HCT116 (cell line): ENCODE results near the gene PHF21A. TPM values are rescaled to one million over a fixed set of nuclear protein-coding genes. Genes with fewer than 3 reads are reported as not detected.

ENCODE experiments used
- ATAC-seq: fragments of 200-7000 bp; cut with Tn5 transposase; 2 replicates; pipeline ENCODE4 v1.9.1; 2020; ENCODE audit warnings: mild to moderate bottlenecking, moderate library complexity
- BruUV-seq: library from RNA; stranded (reverse); fragments of 400-500 nt; replicated peaks from 2 replicates; lab custom pipeline; 2021; lab: Mats Ljungman, UMichigan
- CTCF ChIA-PET: fragments of 300-600 bp; sonication (Branson Sonifier 250); formaldehyde crosslinking; loops from one replicate; lab custom pipeline; 2021; ENCODE audit warnings: antibody characterized with exemption; lab: Charles Lee
- POLR2A ChIA-PET: fragments of 300-600, 350-600 bp; sonication (Branson Sonifier 250); formaldehyde crosslinking; loops from one replicate; lab custom pipeline; 2021; ENCODE audit warnings: antibody characterized with exemption; lab: Charles Lee
- RAD21 ChIA-PET, 2 experiments: fragments of 300-600 bp; sonication (Branson Sonifier 250); formaldehyde crosslinking; loops; one replicate each; lab custom pipeline; 2023; ENCODE audit warnings: low total read pairs in 2 of 2; ENCODE audit not compliant: uncharacterized antibody in 2 of 2, unreplicated experiment in 2 of 2, low non-redundant PET in 1 of 2; lab: Charles Lee
- DNase-seq: peaks from one replicate; pipeline ENCODE4 v3.0.0-alpha.2; 2010; ENCODE audit warnings: low read depth, low spot score
- H2AFZ ChIP-seq: fragments of 200-600 bp; shearing (Covaris generic), sonication (generic); 2 replicates; pipeline ENCODE4 v1.6.1; 2017; ENCODE audit warnings: low read depth, mixed run types, mixed read lengths, antibody characterized with exemption, low read length; ENCODE audit not compliant: poor library complexity, severe bottlenecking
- H3K27ac ChIP-seq: 2 replicates; pipeline ENCODE4 v1.5.1; 2012; ENCODE audit warnings: low read depth, low read length
- H3K27me3 ChIP-seq: fragments of 200-600 bp; sonication (generic); 2 replicates; pipeline ENCODE4 v1.6.1; 2016; ENCODE audit warnings: mixed run types, low read length, mixed read lengths; ENCODE audit not compliant: insufficient read depth
- H3K36me3 ChIP-seq, 2 experiments: fragments of 200-500 bp in 1 of 2; fragments of 200-600 bp in 1 of 2; sonication (Bioruptor generic) in 1 of 2; sonication (generic) in 1 of 2; 2 replicates each; pipeline versions ENCODE4 v1.5.1 to v1.6.1; 2014 to 2016; ENCODE audit warnings: low read length in 2 of 2, inconsistent platforms in 1 of 2, mixed read lengths in 1 of 2, mixed run types in 1 of 2; ENCODE audit not compliant: insufficient read depth in 2 of 2, control insufficient read depth in 1 of 2
- H3K4me1 ChIP-seq, 2 experiments: fragments of 200-600 bp in 1 of 2; sonication (generic) in 1 of 2; 2 replicates each; pipeline versions ENCODE4 v1.5.1 to v1.6.1; 2012 to 2017; ENCODE audit warnings: low read length in 2 of 2, inconsistent platforms in 1 of 2, mild to moderate bottlenecking in 1 of 2, mixed read lengths in 1 of 2, mixed run types in 1 of 2, moderate library complexity in 1 of 2; ENCODE audit not compliant: insufficient read depth in 2 of 2, control insufficient read depth in 1 of 2
- H3K4me2 ChIP-seq: fragments of 200-600 bp; sonication (generic); 2 replicates; pipeline ENCODE4 v1.6.1; 2017; ENCODE audit warnings: mixed run types, low read length, mixed read lengths
- H3K4me3 ChIP-seq, 2 experiments: fragments of 200-600 bp in 1 of 2; sonication (generic) in 1 of 2; replicated peaks in 1 of 2; 2 replicates each; pipeline ENCODE4 v1.5.1; 2011 to 2016; ENCODE audit warnings: low read length in 2 of 2, control low read depth in 1 of 2, low read depth in 1 of 2, mild to moderate bottlenecking in 1 of 2, mixed read lengths in 1 of 2, mixed run types in 1 of 2
- H3K79me2 ChIP-seq: fragments of 200-600 bp; sonication (generic); 2 replicates; pipeline ENCODE4 v1.6.1; 2017; ENCODE audit warnings: mild to moderate bottlenecking, mixed run types, low read length, moderate library complexity, mixed read lengths; ENCODE audit not compliant: insufficient read depth
- H3K9ac ChIP-seq: fragments of 200-600 bp; sonication (generic); 2 replicates; pipeline ENCODE4 v1.6.1; 2016; ENCODE audit warnings: low read length, mixed read lengths
- H3K9me2 ChIP-seq: fragments of 200-600 bp; sonication (generic), shearing (Covaris generic); 2 replicates; pipeline ENCODE4 v1.6.1; 2017; ENCODE audit warnings: mixed run types, mild to moderate bottlenecking, moderate library complexity; ENCODE audit not compliant: insufficient read depth
- H3K9me3 ChIP-seq, 2 experiments: fragments of 200-500 bp in 1 of 2; fragments of 200-600 bp in 1 of 2; sonication (Bioruptor generic) in 1 of 2; sonication (generic) in 1 of 2; 2 replicates each; pipeline ENCODE4 v1.6.1; 2014 to 2017; ENCODE audit warnings: low read length in 2 of 2, mixed read lengths in 2 of 2, inconsistent platforms in 1 of 2, low read depth in 1 of 2, mild to moderate bottlenecking in 1 of 2, mixed run types in 1 of 2, moderate library complexity in 1 of 2; ENCODE audit not compliant: control insufficient read depth in 1 of 2, insufficient read depth in 1 of 2
- H4K20me1 ChIP-seq: fragments of 200-600 bp; sonication (generic), shearing (Covaris generic); 2 replicates; pipeline ENCODE4 v1.6.1; 2017; ENCODE audit warnings: mixed run types, mild to moderate bottlenecking, moderate library complexity; ENCODE audit not compliant: insufficient read depth
- CBX3 ChIP-seq: IDR thresholded peaks from 2 replicates; pipeline ENCODE4 v1.6.1; 2012; ENCODE audit warnings: low read depth
- CTCF ChIP-seq, 3 experiments: fragments of 200-600 bp in 1 of 3; sonication (generic) in 1 of 3; IDR thresholded peaks in 2 of 3; conservative IDR thresholded peaks in 1 of 3; 2 replicates each; pipeline ENCODE4 v1.5.1; 2012 to 2017; ENCODE audit warnings: low read depth in 2 of 3, low read length in 2 of 3, antibody characterized with exemption in 1 of 3, borderline replicate concordance in 1 of 3, control low read depth in 1 of 3, mild to moderate bottlenecking in 1 of 3, mixed read lengths in 1 of 3, mixed run types in 1 of 3, moderate library complexity in 1 of 3; ENCODE audit not compliant: insufficient read depth in 1 of 3
- FOSL1 ChIP-seq: IDR thresholded peaks from 2 replicates; pipeline ENCODE4 v1.6.1; 2012; ENCODE audit warnings: low read depth
- POLR2A ChIP-seq: IDR thresholded peaks from 2 replicates; pipeline ENCODE4 v1.7.0; 2011; ENCODE audit warnings: borderline replicate concordance; ENCODE audit not compliant: insufficient read depth, insufficient read length; ENCODE audit errors: extremely low read depth
- TCF7L2 ChIP-seq: IDR thresholded peaks from 2 replicates; pipeline ENCODE4 v1.7.0; 2011; ENCODE audit warnings: borderline replicate concordance, inconsistent platforms; ENCODE audit not compliant: insufficient read depth, insufficient read length; ENCODE audit errors: extremely low read depth
- ZBTB33 ChIP-seq: IDR thresholded peaks from 2 replicates; pipeline ENCODE4 v1.6.1; 2011; ENCODE audit warnings: mild to moderate bottlenecking, low read length, moderate library complexity; ENCODE audit not compliant: insufficient replicate concordance; ENCODE audit errors: extremely low read depth
- intact Hi-C: fragments of 100-400 bp; cut with micrococcal nuclease; formaldehyde crosslinking; loops from 2 replicates; pipeline ENCODE4 v1.10.0; 2022
- total RNA-seq: library from RNA; stranded (reverse); gene quantifications from one replicate; pipeline ENCODE4 v1.2.1, GENCODE V29; 2021; ENCODE audit not compliant: unreplicated experiment
- TF ChIP-seq, protein P1 (sequence below): IDR thresholded peaks from 2 replicates; pipeline ENCODE4 v1.6.1; 2012

Gene PHF21A
- total RNA-seq, 1 experiment from 2014 or later = 27.0 TPM

GRCh38 chr11:46001448-46001914, 119.8 kb downstream of the PHF21A start:
- Histone ChIP-seq H3K4me2 (no peak overlapping the region), H4K20me1 (peaks cover 4% of the 10 kb centered on the region; the same call in 1 of the 2 replicates), H3K9me3 (no peaks in the 10 kb centered on the region), H3K9me2 (no peaks in the 10 kb centered on the region), H2AFZ (no peak overlapping the region), H3K36me3 (no peaks in the 10 kb centered on the region), H3K4me3 (no peak overlapping the region), H3K4me1 (no peaks in the 10 kb centered on the region), H3K9ac (no peak overlapping the region), H3K79me2 (no peaks in the 10 kb centered on the region), H3K27ac (no peak overlapping the region), H3K27me3 (no peaks in the 10 kb centered on the region)
- DNase-seq = no peak
- ChIA-PET CTCF (no interaction called here), POLR2A (no interaction called here), RAD21 (no interaction called here)
- ATAC-seq = no peak
- no peak for TF ChIP-seq CBX3
- TF ChIP-seq TCF7L2 = no peak
- TF ChIP-seq, protein P1, sequence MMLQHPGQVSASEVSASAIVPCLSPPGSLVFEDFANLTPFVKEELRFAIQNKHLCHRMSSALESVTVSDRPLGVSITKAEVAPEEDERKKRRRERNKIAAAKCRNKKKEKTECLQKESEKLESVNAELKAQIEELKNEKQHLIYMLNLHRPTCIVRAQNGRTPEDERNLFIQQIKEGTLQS = no peak
- TF ChIP-seq ZBTB33 = no peak
- 0 out of 6 replicates have a peak, but pooled peaks of 1 of the 3 experiments have one; percentile 3 for TF ChIP-seq CTCF (IDR thresholded peaks at IDR 0.05 in 2 of 3, conservative IDR thresholded peaks at IDR 0.05 in 1 of 3; ENCODE audit: borderline replicate concordance in 1 of 3, insufficient read depth in 1 of 3, low read depth in 2 of 3, low read length in 2 of 3)
- TF ChIP-seq POLR2A = no peak
- TF ChIP-seq FOSL1 = no peak
- intact Hi-C loops = no loop called here
- BruUV-seq = no TSS peak
